Measurements from ENCODE around the gene PIF1. TPM values are rescaled to one million over a fixed set of nuclear protein-coding genes. Genes with fewer than 3 reads are reported as not detected.

The PIF1 gene
- total RNA-seq, 1 experiment from 2014 or later, result 43.5 TPM

DNA sequence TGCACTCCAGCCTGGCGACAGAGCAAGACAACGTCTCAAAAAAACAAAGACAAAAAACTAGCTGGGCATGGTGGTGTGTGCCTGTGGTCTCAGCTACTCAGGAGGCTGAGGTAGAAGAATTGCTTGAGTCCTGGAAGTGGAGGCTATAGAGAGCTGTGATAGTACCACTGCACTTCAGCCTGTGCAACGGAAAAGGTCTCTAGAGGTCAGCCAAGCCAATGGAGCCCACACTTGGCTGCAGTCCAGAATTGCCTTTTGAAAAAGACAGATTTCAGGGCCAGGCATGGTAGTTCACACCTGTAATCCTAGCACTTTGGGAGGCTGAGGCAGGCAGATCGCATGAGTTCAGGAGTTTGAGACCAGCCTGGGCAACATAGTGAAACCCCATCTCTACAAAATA is 41.7 kb downstream of the PIF1 start:
- ChIA-PET CTCF (no interaction called here), POLR2A (ENCODE audit: unreplicated experiment) (no interaction called here)
- ATAC-seq, result no peak
- Histone ChIP-seq H3K4me1 (ENCODE audit: insufficient read depth, low read length) (no peaks in the 10 kb centered on the region), H3K4me3 (ENCODE audit: low read length) (no peak overlapping the region), H3K27me3 (ENCODE audit: low read length) (no peaks in the 10 kb centered on the region), H2AFZ (ENCODE audit: low read length) (no peak overlapping the region), H3K27ac (ENCODE audit: low read length) (no peak overlapping the region), H3K9me2 (replicated peaks; ENCODE audit: low read length) (no peaks in the 10 kb centered on the region), H4K20me1 (ENCODE audit: low read length) (no peaks in the 10 kb centered on the region), H3K79me2 (ENCODE audit: low read length) (no peaks in the 10 kb centered on the region), H3K9me3 (ENCODE audit: low read length) (no peaks in the 10 kb centered on the region), H3F3A (ENCODE audit: low read length, unreplicated experiment) (no peaks in the 10 kb centered on the region), H3K36me3 (ENCODE audit: low read depth, low read length) (no peaks in the 10 kb centered on the region), H3K4me2 (ENCODE audit: low read length) (no peak overlapping the region), H3K9ac (ENCODE audit: low read length) (no peak overlapping the region)
- no TSS peak for BruUV-seq (replicated peaks)
- no peak for DNase-seq
- no peak for TF ChIP-seq CTCF (conservative IDR thresholded peaks at IDR 0.05; ENCODE audit: low read depth, low read length)
- TF ChIP-seq EZH2 (IDR thresholded peaks at IDR 0.05; ENCODE audit: low read length, unreplicated experiment), result no peak
- no peak for TF ChIP-seq EZH2phosphoT487 (IDR thresholded peaks at IDR 0.05; ENCODE audit: borderline replicate concordance, low read length)
- intact Hi-C loops (cut with micrococcal nuclease), result no loop called here

DNA sequence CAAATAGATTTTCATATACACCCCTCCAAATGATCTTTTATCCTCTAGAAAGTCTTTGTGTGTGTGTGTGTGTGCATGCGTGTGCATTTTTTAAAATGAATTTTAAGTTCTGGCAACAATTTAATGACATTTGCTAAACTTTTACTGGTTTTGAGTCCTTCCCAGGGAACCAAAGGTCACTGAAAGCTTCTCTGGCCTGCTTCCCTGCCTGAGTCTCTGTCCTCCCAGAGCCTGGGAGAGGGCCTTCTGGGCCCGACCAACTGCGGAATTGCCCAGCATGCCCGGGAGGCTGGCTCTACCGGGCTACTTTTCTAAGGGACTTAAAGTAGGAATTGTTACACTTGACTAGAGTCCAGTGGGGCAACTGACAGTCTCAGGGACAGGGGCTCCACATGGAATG is 42.7 kb downstream of the PIF1 start:
- BruUV-seq (replicated peaks), result no TSS peak
- intact Hi-C loops (cut with micrococcal nuclease), result no loop called here
- TF ChIP-seq EZH2phosphoT487 (IDR thresholded peaks at IDR 0.05; ENCODE audit: borderline replicate concordance, low read length) (no peak), EZH2 (IDR thresholded peaks at IDR 0.05; ENCODE audit: low read length, unreplicated experiment) (no peak)
- Histone ChIP-seq H3K9me2 (replicated peaks; ENCODE audit: low read length) (no peaks in the 10 kb centered on the region), H3K79me2 (ENCODE audit: low read length) (no peaks in the 10 kb centered on the region), H3K4me3 (ENCODE audit: low read length) (no peak overlapping the region), H3K36me3 (ENCODE audit: low read depth, low read length) (no peaks in the 10 kb centered on the region), H3K9me3 (ENCODE audit: low read length) (no peaks in the 10 kb centered on the region), H3K27ac (ENCODE audit: low read length) (no peak overlapping the region), H3F3A (ENCODE audit: low read length, unreplicated experiment) (no peaks in the 10 kb centered on the region), H3K4me2 (ENCODE audit: low read length) (no peak overlapping the region), H4K20me1 (ENCODE audit: low read length) (no peaks in the 10 kb centered on the region), H3K9ac (ENCODE audit: low read length) (no peak overlapping the region), H3K4me1 (ENCODE audit: insufficient read depth, low read length) (no peaks in the 10 kb centered on the region), H2AFZ (ENCODE audit: low read length) (no peak overlapping the region), H3K27me3 (ENCODE audit: low read length) (no peaks in the 10 kb centered on the region)
- CTCF ChIA-PET, result no interaction called here
- POLR2A ChIA-PET (ENCODE audit: unreplicated experiment), result interaction anchor here (0.6 kb wide), 1 partner anchor 38 kb away, joined by 5 read pairs; no protein-coding TSS in a partner anchor
- DNase-seq, result no peak
- no peak for ATAC-seq

GRCh38 chr15:64781299-64781698 is 44.1 kb downstream of the PIF1 start:
- TF ChIP-seq EZH2 (IDR thresholded peaks at IDR 0.05; ENCODE audit: low read length, unreplicated experiment) (no peak), EZH2phosphoT487 (IDR thresholded peaks at IDR 0.05; ENCODE audit: borderline replicate concordance, low read length) (no peak), CTCF (conservative IDR thresholded peaks at IDR 0.05; ENCODE audit: low read depth, low read length) (no peak)
- no peak for DNase-seq
- ChIA-PET POLR2A (ENCODE audit: unreplicated experiment) (no interaction called here), CTCF (no interaction called here)
- Histone ChIP-seq H3K9me3 (ENCODE audit: low read length) (no peaks in the 10 kb centered on the region), H3K9ac (ENCODE audit: low read length) (no peak overlapping the region), H3K27me3 (ENCODE audit: low read length) (no peaks in the 10 kb centered on the region), H3K27ac (ENCODE audit: low read length) (no peak overlapping the region), H4K20me1 (ENCODE audit: low read length) (no peaks in the 10 kb centered on the region), H3K4me2 (ENCODE audit: low read length) (no peak overlapping the region), H3K9me2 (replicated peaks; ENCODE audit: low read length) (no peaks in the 10 kb centered on the region), H3F3A (ENCODE audit: low read length, unreplicated experiment) (no peaks in the 10 kb centered on the region), H3K4me3 (ENCODE audit: low read length) (no peak overlapping the region), H3K36me3 (ENCODE audit: low read depth, low read length) (no peaks in the 10 kb centered on the region), H3K4me1 (ENCODE audit: insufficient read depth, low read length) (no peaks in the 10 kb centered on the region), H2AFZ (ENCODE audit: low read length) (no peak overlapping the region), H3K79me2 (ENCODE audit: low read length) (no peaks in the 10 kb centered on the region)
- no peak for ATAC-seq
- BruUV-seq (replicated peaks), result no TSS peak
- intact Hi-C loops (cut with micrococcal nuclease), result no loop called here
